ENCODE results near the gene SLC38A9.

SLC38A9 gene

DNA sequence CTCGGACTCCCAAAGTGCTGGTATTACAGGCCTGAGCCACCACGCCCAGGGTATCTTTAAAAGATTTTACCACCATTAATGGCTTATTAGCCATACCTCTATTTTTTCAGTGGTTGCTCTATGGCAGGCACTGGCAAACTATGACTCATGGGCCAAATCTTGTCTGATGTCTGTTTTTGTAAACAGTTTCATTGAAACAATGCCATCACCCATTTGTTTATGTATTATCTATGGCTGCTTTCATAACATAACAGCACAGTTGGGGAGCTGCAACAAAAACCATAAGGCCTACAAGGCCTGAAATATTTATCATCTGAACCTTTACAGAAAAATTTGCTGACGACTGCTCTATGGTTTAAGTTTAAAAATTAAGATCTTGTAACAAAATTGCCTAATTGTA, 66.8 kb downstream of the SLC38A9 start:
- no peak for DNase-seq

DNA sequence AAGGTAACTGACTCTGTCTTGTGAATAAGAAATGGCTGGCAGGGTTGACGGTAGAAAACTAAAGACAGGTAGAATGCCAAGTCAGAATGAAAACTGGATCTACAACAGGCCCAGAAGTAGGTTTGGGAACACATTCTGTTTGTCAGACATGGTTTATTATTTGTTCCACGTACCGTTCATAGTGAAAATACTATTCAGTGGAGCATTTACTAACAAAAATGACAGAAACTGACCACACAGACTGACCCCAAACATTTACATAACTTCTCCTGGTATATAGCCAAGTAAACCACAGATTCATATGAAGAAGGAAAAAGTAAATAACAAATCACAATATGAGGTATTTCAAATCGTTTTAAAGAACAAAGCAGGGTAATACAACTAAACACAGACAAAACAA, 73.7 kb downstream of the SLC38A9 start:
- DNase-seq, result no peak

DNA sequence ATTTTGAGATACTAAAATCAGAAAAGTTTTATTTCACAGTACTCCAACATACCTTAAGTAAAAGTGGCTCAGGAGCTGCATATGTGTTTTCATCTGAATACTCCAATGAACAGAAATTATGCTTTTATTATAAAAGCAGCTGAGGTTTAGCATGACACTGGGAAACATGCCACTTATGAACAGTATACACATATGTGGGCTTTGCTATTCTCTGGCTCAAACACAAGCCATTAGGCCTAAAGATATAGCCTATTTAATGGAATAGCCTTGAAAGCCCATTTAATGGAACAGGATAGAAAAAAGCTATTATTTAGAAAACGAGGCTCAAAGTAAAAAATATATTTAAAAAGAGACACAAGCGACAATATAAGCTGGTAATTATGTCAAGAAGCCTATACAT, 74.1 kb downstream of the SLC38A9 start:
- DNase-seq, result no peak

DNA sequence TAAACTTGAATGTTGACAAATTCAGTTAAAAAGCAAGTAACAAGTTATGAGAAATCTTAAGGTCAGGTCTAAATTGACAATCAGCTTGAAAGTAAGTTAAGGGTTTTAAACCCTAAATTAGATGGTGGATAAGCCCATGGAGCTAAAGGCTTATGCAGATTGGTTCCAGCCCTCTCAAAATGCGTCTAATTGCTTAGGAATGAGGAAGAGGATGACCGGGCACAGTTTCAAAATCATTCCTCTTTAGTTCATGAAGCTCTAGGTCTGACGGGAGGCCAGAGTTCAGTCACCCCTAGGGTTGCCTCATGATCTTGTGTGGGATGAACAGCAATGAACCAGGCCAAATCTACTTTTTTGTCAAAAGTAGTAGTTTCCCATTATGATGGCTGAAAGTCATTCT, 75.4 kb downstream of the SLC38A9 start:
- no peak for DNase-seq

DNA sequence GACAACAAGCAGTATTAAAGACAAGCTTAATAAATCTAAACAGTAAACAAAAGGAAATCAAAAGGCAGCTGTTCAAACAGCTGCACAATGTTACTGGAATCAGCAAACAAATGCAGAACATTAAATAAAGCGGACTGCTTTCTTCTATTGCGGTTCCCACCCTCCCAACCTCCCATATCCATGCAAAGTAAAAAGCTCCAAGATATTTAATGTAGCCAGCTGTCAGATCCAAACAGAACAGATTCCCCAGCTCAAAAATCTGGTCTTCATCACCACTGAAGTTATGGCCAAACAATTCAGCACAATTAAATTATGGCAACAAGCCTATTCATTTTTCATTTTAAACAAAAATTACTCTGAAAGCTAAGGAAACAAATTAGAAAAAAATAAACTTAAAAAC, 75.9 kb downstream of the SLC38A9 start:
- DNase-seq, result no peak

DNA sequence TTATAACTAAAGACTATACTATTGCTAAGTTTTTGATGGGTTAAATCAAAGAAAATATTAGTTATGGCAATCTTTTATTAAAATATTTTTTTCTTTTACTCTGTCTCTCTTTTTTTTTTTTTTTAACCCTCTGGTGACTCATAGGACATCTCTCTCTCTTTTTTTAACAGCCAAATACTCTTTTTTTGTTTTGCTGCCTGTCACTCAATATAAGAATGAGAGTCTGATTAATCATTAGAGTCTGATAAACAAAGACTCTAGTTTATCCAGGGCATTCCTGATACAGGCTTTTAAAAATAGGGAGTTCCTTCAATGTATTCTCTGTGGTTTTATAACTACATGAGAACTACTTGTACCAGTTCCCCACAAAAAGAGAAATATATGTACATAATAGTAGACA, 77.3 kb downstream of the SLC38A9 start:
- DNase-seq, result no peak

DNA sequence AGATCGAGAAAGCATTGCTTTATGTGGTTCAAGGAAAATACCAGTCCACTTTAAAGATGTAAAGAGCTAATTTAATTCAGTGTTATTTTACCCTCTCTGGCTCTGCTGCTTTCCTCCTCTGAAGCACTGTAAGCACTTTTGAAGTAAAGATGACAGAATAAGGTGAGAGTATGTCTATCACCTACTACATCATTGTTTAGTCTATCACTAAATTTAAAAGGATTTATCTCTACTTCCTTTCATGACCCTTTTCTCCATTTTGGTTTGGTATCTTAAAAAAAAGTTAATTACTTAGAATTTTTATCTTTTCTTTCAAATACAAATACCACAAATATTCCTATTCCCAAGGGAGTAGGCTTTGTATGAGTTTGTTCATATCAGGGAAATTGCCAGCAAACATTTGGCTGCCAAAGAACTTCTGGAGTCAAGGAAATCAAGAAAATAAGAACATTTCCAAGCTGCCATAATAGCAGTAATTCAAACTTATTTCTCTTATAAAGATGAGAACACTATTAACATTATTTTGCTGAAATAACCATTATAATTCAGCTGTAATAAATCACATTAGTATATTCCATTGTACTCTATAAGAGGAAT, 77.8 kb downstream of the SLC38A9 start:
- DNase-seq, result no peak

DNA sequence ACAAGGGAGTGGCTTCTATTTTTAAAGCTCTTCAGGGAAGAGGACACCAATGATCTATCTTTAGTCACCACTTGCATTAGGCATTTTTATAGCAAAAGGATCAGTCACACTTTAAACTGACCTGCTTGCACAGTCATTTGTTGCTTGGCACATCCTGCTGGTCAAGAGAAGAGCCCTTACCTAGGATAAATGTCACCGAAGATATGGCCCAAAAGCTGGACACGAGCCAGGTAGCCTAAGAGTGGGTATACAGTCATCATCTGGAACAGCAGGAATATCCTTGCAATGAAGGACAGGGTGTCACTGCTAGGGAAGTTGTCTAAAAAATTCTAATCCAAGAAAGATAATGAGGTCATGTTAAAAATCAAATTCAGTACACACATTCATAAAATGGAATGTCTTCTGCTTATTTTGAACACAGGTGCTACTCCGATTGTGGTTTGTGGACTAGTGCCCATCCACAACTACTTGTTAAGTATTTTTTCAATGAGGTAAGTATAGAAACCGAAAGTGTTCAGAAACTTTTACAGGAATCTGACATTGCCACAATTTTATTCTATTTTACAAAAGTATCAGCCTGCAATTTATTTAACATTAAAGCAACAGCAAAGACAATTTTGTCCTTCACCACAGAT, 78.4 kb downstream of the SLC38A9 start:
- DNase-seq, result no peak

DNA sequence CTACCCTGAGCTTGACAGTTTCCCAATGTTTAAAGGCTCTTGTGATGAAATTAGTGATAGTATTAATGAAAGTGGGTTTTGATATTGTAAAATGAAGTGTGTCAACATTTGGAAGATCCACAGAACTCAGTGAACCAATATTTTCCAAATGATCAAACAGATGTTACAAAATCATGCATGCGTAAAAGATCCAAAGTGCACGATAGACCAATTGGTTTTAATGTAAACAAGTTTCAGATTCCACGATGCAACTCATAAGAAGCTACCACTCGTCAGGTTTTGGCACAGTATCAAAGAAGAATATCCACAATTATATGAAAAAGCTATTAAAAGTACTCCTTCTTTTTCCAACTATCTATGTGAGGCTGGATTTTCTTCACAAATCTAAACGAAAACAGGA, 82.3 kb downstream of the SLC38A9 start:
- no peak for DNase-seq

DNA sequence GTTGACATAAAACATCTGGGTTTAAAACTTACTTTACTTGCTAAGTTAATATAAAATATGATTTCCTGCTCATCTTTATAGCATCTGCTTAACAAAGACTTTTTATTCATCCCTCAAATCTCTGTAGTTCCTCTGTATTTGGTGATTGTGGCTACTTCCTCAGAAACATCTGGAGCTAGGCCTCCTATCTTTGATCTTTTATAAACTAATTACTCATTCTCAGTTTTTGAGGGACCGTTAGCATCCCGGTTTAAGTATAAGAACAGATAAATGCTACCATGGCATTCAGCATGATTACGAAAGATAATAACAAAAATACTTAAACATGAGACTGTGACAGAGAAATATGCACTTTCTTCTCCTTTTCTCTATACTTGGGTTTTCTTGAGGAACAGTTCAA, 85.3 kb downstream of the SLC38A9 start:
- no peak for DNase-seq

DNA sequence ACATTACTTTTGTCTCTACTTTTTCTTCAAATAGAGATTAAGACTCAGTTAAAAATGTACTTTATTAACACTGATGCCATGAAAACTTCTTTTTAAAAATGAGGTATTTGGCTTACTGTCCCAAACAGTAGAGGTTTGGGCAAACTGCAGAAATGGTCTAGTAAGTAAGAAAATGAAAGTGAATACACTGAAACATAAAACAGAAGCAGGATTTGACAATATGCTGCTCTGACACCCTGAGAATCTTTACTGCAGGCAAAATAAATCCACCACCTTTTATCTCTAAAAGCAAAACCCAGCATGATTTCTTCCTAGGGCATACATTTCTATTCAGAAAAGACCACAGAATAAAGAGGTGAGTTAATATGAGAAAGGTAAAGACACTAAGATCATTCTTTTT, 86.2 kb downstream of the SLC38A9 start:
- DNase-seq, result no peak

DNA sequence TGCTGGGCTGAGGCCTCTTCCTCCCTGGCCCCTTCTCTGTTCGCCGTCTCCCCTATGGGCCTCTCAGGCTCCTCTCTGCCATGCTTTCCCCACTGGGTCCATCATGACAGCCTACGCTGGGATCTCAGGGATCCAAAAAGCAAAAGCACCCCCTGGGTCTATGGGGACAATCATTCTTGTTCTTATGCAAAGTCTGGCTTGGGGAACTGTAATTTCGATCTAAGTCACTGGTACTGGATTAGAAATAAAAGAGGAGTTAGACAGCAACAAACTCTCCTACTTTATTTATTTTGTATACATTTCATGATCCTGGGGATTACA, 86.6 kb downstream of the SLC38A9 start:
- no peak for DNase-seq

DNA sequence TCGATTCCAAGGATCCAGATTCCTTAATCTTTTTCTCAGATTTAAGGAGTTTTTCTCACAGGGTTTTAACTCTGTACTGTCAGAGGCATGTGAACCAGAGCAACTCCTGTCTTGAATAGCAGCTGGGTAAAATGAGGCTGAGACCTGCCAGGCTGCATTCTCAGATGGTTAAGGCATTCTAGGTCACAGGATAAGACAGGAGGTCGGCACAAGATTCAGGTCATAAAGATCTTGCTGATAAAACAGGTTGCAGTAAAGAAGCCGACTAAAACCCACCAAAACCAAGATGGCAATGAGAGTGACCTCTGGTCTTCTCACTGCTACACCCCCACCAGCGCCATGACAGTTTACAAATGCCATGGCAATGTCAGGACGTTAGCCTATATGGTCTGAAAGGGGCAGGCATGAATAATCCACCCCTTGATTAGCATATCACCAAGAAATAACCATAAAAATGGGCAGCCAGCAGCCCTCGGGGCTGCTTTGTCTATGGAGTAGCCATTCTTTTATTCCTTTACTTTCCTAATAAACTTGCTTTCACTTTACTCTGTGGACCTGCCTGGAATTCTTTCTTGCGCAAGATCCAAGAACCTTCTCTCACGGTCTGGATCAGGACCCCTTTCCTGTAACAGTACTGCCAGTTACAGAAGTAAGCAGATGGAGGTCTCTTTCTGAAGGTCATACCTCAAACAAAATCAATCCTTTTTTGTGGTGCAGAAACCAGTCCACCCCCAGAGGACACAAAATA, 87.1 kb downstream of the SLC38A9 start:
- no peak for DNase-seq

DNA sequence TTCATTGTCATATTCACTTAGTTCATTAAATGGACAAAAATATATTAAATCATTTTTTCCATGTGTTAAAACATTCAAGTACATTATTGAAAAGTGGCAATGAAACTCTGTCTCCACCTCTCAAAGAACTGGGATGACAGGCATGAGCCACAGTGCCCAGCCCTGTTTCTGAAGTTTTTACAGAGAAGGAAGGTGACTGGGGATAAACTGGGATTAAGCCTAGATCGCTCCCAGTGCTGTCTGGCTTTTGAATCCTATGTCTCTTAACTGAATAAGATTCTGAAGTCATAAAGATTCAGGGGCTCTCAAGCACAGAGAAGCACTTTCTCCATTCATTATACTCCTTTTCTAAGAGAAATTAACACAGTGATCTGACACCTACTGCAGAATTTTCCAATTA, 88.3 kb downstream of the SLC38A9 start:
- no peak for DNase-seq

DNA sequence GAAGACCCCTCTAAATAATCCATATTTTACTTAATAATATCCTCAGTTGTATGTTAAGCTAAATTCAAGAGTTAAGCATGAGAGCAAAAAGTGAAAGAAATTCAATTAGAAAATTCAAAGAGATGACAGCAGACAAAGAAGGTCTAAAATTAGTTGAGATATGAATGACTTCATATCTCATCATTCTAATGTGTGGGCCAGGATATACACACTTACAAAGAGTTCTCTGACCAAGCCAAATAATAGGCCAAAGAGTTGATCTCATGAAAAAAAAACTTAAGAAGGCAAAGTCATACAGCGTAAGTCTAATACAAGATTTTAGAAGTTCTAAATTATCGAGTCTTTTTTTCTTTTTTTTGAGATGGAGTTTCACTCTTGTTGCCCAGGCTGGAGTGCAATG, 89.7 kb downstream of the SLC38A9 start:
- no peak for DNase-seq

DNA sequence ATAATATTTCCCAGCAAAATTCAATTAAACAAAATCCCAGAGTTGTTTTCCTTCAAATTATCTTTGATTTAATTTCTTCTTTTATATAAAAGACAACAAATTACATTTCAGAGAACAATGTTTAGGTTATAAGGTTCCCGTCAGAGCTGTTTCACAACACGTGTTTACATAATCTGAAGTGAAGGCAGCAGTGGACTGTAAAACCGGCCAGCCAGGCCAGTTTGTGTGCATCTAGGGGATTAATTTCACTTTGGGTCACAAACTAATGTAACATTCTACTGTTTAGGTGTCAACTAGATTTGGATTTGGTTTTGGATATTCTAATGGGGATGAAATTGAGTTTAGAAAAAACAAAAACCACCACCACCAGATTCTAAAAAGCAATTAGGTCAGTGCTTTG, 90.9 kb downstream of the SLC38A9 start:
- DNase-seq, result no peak

DNA sequence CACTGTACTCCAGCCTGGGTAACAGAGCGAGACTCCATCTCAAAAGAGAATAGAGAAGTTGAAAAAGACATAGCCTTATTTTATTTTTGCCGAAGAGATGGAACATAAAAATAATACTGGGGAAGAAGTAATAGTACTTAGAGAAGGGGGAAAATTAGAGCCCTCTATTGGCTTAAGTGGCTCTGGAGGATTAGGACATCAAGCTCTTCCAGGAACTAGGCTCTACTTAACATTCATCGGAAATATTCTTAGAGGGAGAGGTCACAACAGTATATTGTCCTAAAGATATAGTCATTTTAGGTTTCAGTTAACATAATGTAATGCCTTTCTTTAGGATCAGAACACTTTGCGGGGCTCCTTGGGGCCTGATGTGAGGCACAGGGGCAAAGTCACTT, 91.4 kb downstream of the SLC38A9 start:
- DNase-seq, result no peak

DNA sequence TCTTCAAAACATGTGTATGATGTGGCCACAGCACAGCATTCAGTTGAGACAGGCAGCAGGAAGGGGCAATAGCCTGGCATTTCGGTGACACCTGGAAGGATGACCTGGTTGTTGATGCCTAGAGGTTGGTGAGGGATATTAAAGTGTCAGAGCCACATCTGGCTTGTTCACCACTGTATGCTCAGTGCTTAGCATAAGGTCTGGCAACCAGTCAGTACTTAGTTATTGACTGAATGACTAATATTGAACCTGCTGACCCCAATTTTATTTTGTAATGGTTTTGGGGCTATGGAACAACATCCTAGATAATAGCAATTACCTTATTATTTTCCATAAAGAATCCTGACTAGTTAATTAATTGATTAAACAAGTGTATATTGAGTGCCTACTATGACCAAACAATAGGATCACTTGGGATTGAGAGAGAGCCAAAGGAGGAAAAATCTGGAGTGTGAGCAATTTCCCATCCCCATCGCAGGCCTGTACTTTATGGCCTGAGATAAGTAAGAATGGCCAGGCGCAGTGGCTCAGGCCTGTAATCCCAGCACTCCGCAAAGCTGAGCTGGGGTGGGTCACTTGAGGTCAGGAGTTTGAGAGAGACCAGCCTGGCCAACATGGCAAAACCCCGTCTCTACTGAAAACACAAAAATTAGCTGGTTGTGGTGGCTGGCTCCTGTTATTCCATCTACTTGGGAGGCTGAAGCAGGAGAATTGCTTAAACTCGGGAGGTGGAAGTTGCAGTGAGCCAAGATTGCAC, 91.9 kb downstream of the SLC38A9 start:
- DNase-seq, result no peak

DNA sequence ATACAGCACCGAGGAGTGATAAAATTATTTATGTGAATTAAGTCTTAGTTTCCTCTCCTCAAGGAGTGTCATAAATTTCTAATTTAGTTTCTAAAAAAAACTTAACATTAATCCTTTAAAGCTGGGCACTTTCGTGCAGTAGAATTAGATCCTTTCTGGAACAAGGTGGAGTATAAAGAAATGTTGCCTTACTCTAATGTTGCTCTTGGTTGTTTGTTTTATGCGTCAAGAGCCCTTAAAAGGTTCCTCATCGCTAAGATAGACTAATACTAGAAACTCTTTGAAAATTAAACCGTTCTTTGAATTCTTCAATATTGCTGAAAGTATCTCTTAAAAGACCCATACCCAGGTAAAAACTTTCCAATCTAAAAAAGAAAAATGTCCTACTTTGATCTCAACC, 93.8 kb downstream of the SLC38A9 start:
- no peak for DNase-seq

DNA sequence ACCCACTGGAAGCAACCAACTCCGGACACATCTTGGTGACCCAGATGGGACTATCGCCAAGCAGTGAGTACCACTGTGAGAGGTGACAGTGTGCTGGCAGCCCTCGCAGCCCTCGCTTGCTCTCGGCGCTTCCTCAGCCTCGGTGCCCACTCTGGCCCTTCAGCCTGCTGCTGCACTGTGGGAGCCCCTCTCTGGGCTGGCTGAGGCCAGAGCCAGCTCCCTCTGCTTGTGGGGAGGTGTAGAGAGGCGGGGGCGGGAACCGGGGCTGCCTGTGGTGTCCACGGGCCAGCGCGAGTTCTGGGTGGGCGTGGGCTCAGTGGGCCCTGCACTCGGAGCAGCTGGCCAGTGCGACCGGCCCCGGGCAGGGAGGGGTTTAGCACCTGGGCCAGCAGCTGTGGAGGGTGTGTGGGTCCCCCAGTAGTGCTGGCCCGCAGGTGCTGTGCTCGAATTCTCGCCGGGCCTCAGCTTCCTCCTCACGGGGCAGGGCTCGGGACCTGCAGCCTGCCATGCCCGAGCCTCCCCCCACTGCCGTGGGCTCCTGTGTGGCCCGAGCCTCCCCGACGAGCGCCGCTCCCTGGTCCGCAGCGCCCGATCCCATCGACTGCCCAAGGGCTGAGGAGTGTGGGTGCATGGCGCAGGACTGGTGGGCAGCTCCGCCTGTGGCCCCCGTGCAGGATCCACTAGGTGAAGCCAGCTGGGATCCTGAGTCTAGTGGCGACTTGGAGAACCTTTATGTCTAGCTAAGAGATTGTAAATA, 98.8 kb downstream of the SLC38A9 start:
- DNase-seq, result no peak

DNA sequence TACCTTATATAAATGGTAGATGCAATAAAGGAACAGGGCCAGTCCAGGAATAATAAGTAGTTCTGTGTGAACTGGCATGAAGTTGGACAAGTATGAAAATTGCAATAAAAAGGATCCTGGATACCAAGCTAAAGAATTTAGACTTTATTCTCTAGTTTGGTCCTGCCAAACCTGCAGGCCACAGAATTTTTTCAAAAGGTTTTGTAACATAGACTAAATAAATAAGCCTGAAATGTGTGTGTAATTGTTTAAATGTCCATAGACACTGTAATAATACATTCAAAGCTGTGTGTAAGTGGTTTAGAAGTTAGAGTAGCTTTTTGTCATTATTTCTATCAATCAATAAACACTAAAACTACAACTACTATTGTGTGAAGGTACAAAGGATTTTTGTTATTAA, 101.6 kb downstream of the SLC38A9 start:
- DNase-seq, result no peak

DNA sequence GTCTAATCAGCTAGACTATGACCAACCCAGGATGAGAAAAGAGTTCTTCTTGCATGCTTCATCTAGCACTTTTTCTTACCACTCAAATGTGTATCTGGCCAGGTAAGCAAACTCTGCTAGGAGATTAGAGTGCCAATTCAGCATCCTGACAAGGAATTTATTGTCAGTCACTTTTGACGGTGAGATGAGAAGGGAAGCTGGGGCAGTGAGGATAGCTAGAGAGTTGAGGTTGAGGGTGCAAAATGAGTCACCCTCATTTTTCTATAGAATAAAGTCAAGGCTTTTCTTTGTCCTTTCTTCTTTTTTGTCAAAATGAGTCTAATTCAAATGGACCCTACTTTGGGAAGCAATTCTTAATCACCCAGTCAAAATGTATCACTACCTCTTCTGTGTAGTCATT, 102.7 kb downstream of the SLC38A9 start:
- no peak for DNase-seq

Data from stimulated activated CD4-positive, alpha-beta T cell treated with anti-CD3 and anti-CD28 coated beads, Interleukin-4, amount 100 ng/mL, for 1 hour (primary cell).